CD4-positive, alpha-beta T cell treated with Interleukin-12 subunit alpha and Interleukin-12 subunit beta, for 1 hour (primary cell): ENCODE results near the gene DHX34.
"Not testable (repeated sequence)": the region's sequence is repeated elsewhere in the genome, so short reads cannot be mapped to it uniquely, and the experiment has no call there.

Source experiments
- DNase-seq: peaks from one replicate; pipeline ENCODE4 v3.0.0-alpha.2; 2020

DHX34 gene

GRCh38 chr19:47391510-47392223 lies 42.6 kb downstream of the DHX34 start:
- peak; percentile 82 for DNase-seq

GRCh38 chr19:47398707-47399597 lies 49.8 kb downstream of the DHX34 start:
- DNase-seq, result no peak

- DNase-seq, result no peak
These were observed 53.4 kb downstream of the DHX34 start for GRCh38 chr19:47402504-47402903.

- DNase-seq, result no peak
These were observed 55.5 kb downstream of the DHX34 start for GRCh38 chr19:47404334-47405196.

- DNase-seq, result no peak
These were observed 56.1 kb downstream of the DHX34 start for GRCh38 chr19:47405197-47405550.

- no peak for DNase-seq
These were observed 56.8 kb downstream of the DHX34 start for GRCh38 chr19:47405854-47406417.

- no peak for DNase-seq
These were observed 57.7 kb downstream of the DHX34 start for GRCh38 chr19:47406711-47407416.

GRCh38 chr19:47407417-47407774 lies 58.3 kb downstream of the DHX34 start:
- DNase-seq, result no peak

- DNase-seq, result no peak
These were observed 59.2 kb downstream of the DHX34 start for GRCh38 chr19:47408156-47408938.

- DNase-seq, result no peak
These were observed 62.0 kb downstream of the DHX34 start for GRCh38 chr19:47411101-47411500.

GRCh38 chr19:47411696-47412095 lies 62.6 kb downstream of the DHX34 start:
- not testable (repeated sequence) for DNase-seq

- no peak for DNase-seq
These were observed 64.8 kb downstream of the DHX34 start for GRCh38 chr19:47413941-47414340.

GRCh38 chr19:47414469-47414868 lies 65.4 kb downstream of the DHX34 start:
- no peak for DNase-seq

- no peak for DNase-seq
These were observed 67.0 kb downstream of the DHX34 start for GRCh38 chr19:47415953-47416642.

GRCh38 chr19:47416643-47416985 lies 67.5 kb downstream of the DHX34 start:
- no peak for DNase-seq

- no peak for DNase-seq
These were observed 68.1 kb downstream of the DHX34 start for GRCh38 chr19:47417107-47417745.

- DNase-seq, result no peak
These were observed 68.9 kb downstream of the DHX34 start for GRCh38 chr19:47417746-47418691.

GRCh38 chr19:47418692-47419029 lies 69.5 kb downstream of the DHX34 start:
- no peak for DNase-seq

- no peak for DNase-seq
These were observed 70.1 kb downstream of the DHX34 start, which contains the start of gene MEIS3 for GRCh38 chr19:47419030-47419783. Gene MEIS3, minus strand, starts transcription at chr19:47419527. Its CDS starts 446 bp downstream, at chr19:47419081.
